Right renal cortex interstitium (tissue), 3 donors: Measurements from ENCODE around the gene TMEM106A. TPM values are rescaled to one million over a fixed set of nuclear protein-coding genes. Genes with fewer than 3 reads are reported as not detected.
"Not testable (repeated sequence)": the region's sequence is repeated elsewhere in the genome, so short reads cannot be mapped to it uniquely, and the experiment has no call there.

Experiments used
- DNase-seq, 3 donors: peaks; one replicate each; pipeline ENCODE4 v3.0.0-alpha.2; 2013; ENCODE audit warnings: low read depth in 3 of 3, low spot score in 2 of 3
- polyA plus RNA-seq, 3 donors: library from polyadenylated mRNA; unstranded; fragments of 120-200 nt; gene quantifications; one replicate each; pipeline ENCODE4 v1.2.1, GENCODE V29; 2013; ENCODE audit not compliant: insufficient read length in 3 of 3

Gene TMEM106A
- polyA plus RNA-seq, 3 donors: 13.0 to 18.4 (median 15.2) TPM

- DNase-seq: no peak
These were observed 1.9 kb downstream of the TMEM106A start for GRCh38 chr17:43213545-43213944.

- DNase-seq: no peak
These were observed 3.7 kb downstream of the TMEM106A start for GRCh38 chr17:43215341-43215740.

- DNase-seq: no peak
These were observed 4.7 kb downstream of the TMEM106A start for GRCh38 chr17:43216369-43216761.

- DNase-seq: no peak
These were observed 5.3 kb downstream of the TMEM106A start for GRCh38 chr17:43216762-43217613.

GRCh38 chr17:43217614-43218087, 6.0 kb downstream of the TMEM106A start:
- DNase-seq: no peak

- no peak for DNase-seq
These were observed 7.3 kb downstream of the TMEM106A start for GRCh38 chr17:43219001-43219400.

GRCh38 chr17:43219746-43220380, 8.2 kb downstream of the TMEM106A start:
- no peak for DNase-seq

GRCh38 chr17:43220511-43221125, 8.9 kb downstream of the TMEM106A start:
- DNase-seq: no peak

- DNase-seq: no peak
These were observed 12.6 kb downstream of the TMEM106A start for GRCh38 chr17:43224146-43224705.

- no peak for DNase-seq
These were observed 14.7 kb downstream of the TMEM106A start for GRCh38 chr17:43226393-43226792.

GRCh38 chr17:43228020-43228782, 16.5 kb downstream of the TMEM106A start, which contains the start of gene CCDC200:
Gene CCDC200, minus strand, starts transcription at chr17:43228623. Its CDS starts 69 bp downstream, at chr17:43228554.
- DNase-seq: not testable (repeated sequence)

- not testable (repeated sequence) for DNase-seq
These were observed 19.7 kb downstream of the TMEM106A start for GRCh38 chr17:43231205-43232020.

- not testable (repeated sequence) for DNase-seq
These were observed 20.5 kb downstream of the TMEM106A start for GRCh38 chr17:43232021-43232699.

GRCh38 chr17:43233263-43233662, 21.6 kb downstream of the TMEM106A start:
- not testable (repeated sequence) for DNase-seq

- DNase-seq: not testable (repeated sequence)
These were observed 22.2 kb downstream of the TMEM106A start, which contains the start of gene RNU2-1 for GRCh38 chr17:43233877-43234276. Gene RNU2-1, minus strand, starts transcription at chr17:43233977.

- not testable (repeated sequence) for DNase-seq
These were observed 27.9 kb downstream of the TMEM106A start for GRCh38 chr17:43239597-43239996.

- not testable (repeated sequence) for DNase-seq
These were observed 29.1 kb downstream of the TMEM106A start for GRCh38 chr17:43240596-43241352.

- DNase-seq: not testable (repeated sequence)
These were observed 34.8 kb downstream of the TMEM106A start for GRCh38 chr17:43246456-43246855.
